IPS-18a (cell line): ENCODE data around the gene AUTS2.

Experiments
- H3K27ac ChIP-seq: one replicate; pipeline ENCODE4 v1.5.1; 2013; ENCODE audit warnings: low read length
- H3K27me3 ChIP-seq: one replicate; pipeline ENCODE4 v1.6.1; 2013; ENCODE audit warnings: mild to moderate bottlenecking, low read length; ENCODE audit not compliant: control insufficient read depth, insufficient read depth
- H3K36me3 ChIP-seq: one replicate; pipeline ENCODE4 v1.6.1; 2013; ENCODE audit warnings: low read depth, low read length; ENCODE audit not compliant: control insufficient read depth
- H3K4me1 ChIP-seq: one replicate; pipeline ENCODE4 v1.6.1; 2013; ENCODE audit warnings: low read depth, low read length; ENCODE audit not compliant: control insufficient read depth
- H3K4me3 ChIP-seq: one replicate; pipeline ENCODE4 v1.5.1; 2013; ENCODE audit warnings: low read length
- H3K9ac ChIP-seq: one replicate; pipeline ENCODE4 v1.6.1; 2013; ENCODE audit warnings: mild to moderate bottlenecking, low read length, moderate library complexity
- H3K9me3 ChIP-seq: one replicate; pipeline ENCODE4 v1.6.1; 2013; ENCODE audit warnings: low read depth, low read length; ENCODE audit not compliant: control insufficient read depth

AUTS2 gene

GRCh38 chr7:69836702-69837101 lies 238.4 kb downstream of the AUTS2 start:
- Histone ChIP-seq H3K27me3 (no peaks in the 10 kb centered on the region), H3K36me3 (no peaks in the 10 kb centered on the region), H3K4me3 (no peak overlapping the region), H3K27ac (no peak overlapping the region), H3K9me3 (no peaks in the 10 kb centered on the region), H3K4me1 (peaks cover 69% of the 10 kb centered on the region), H3K9ac (no peak overlapping the region)

- no peak overlapping the region for H3K4me3 ChIP-seq
- no peaks in the 10 kb centered on the region for H3K27me3 ChIP-seq
- H3K27ac ChIP-seq = peak overlapping the region; percentile 15
- H3K9ac ChIP-seq = no peak overlapping the region
- H3K9me3 ChIP-seq = no peaks in the 10 kb centered on the region
- no peaks in the 10 kb centered on the region for H3K36me3 ChIP-seq
- H3K4me1 ChIP-seq = peaks cover 61% of the 10 kb centered on the region
These were observed 239.3 kb downstream of the AUTS2 start for GRCh38 chr7:69837387-69838068.

- Histone ChIP-seq H3K27me3 (no peaks in the 10 kb centered on the region), H3K36me3 (no peaks in the 10 kb centered on the region), H3K9me3 (no peaks in the 10 kb centered on the region), H3K4me3 (no peak overlapping the region), H3K4me1 (peaks cover 50% of the 10 kb centered on the region), H3K9ac (no peak overlapping the region), H3K27ac (no peak overlapping the region)
These were observed 241.5 kb downstream of the AUTS2 start for GRCh38 chr7:69839782-69840181.

DNA sequence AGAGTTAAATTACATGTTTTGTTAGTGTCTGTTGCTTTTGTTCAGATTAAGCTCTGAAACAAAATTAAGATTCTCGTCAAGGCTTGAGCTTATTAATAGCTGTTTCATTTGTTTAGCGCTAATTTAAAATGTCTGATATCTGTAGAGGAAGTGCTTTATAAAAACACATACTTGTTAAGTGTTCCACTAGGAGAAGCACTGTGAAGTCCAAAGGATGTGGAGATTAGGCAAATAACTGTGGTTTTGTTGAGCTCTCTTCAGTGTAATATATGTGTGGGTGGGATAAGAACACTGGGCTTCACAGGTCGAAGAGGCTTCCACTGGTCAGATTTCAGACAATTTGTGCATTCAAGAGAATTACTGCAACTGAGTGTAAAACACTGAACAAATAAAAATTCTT lies 242.0 kb downstream of the AUTS2 start:
- Histone ChIP-seq H3K9me3 (no peaks in the 10 kb centered on the region), H3K9ac (no peak overlapping the region), H3K27me3 (no peaks in the 10 kb centered on the region), H3K27ac (no peak overlapping the region), H3K36me3 (no peaks in the 10 kb centered on the region), H3K4me3 (no peak overlapping the region), H3K4me1 (peaks cover 50% of the 10 kb centered on the region)

DNA sequence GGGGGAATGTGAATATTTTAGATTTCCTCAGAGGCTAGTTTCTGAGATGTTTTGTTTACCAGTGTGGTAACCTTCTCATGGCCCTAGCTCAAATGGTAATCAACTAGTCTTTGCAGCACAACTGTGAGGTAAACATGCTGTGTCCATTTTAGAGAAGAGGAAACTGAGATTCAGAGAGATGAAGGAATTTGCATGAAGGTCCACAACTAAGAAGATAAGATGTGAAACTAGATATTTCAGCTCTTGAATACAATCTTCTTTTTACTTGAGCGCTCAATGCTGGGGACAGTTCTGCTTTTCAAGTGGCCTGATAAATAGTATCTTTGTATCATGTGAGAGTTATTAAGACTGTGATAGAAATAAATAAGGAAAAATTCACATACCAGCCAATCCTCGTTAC lies 245.4 kb downstream of the AUTS2 start:
- no peaks in the 10 kb centered on the region for H3K9me3 ChIP-seq
- H3K4me3 ChIP-seq = no peak overlapping the region
- H3K4me1 ChIP-seq = peaks cover 29% of the 10 kb centered on the region
- H3K27me3 ChIP-seq = no peaks in the 10 kb centered on the region
- no peaks in the 10 kb centered on the region for H3K36me3 ChIP-seq
- H3K27ac ChIP-seq = no peak overlapping the region
- H3K9ac ChIP-seq = no peak overlapping the region

GRCh38 chr7:69844264-69844868 lies 246.1 kb downstream of the AUTS2 start:
- peaks cover 22% of the 10 kb centered on the region for H3K4me1 ChIP-seq
- no peaks in the 10 kb centered on the region for H3K36me3 ChIP-seq
- no peak overlapping the region for H3K27ac ChIP-seq

GRCh38 chr7:69845721-69846495 lies 247.6 kb downstream of the AUTS2 start:
- H3K9ac ChIP-seq = no peak overlapping the region
- H3K4me1 ChIP-seq = peaks cover 7% of the 10 kb centered on the region
- no peaks in the 10 kb centered on the region for H3K36me3 ChIP-seq
- no peaks in the 10 kb centered on the region for H3K9me3 ChIP-seq
- H3K27ac ChIP-seq = no peak overlapping the region
- no peaks in the 10 kb centered on the region for H3K27me3 ChIP-seq
- no peak overlapping the region for H3K4me3 ChIP-seq

More at GRCh38 chr7:69844264-69844868, 246.1 kb downstream of the AUTS2 start:
- Histone ChIP-seq H3K9me3 (no peaks in the 10 kb centered on the region), H3K4me3 (no peak overlapping the region), H3K9ac (no peak overlapping the region), H3K27me3 (no peaks in the 10 kb centered on the region)

GRCh38 chr7:69847921-69848612 lies 249.8 kb downstream of the AUTS2 start:
- Histone ChIP-seq H3K27ac (no peak overlapping the region), H3K4me1 (no peaks in the 10 kb centered on the region), H3K9ac (no peak overlapping the region), H3K4me3 (no peak overlapping the region), H3K9me3 (no peaks in the 10 kb centered on the region), H3K36me3 (no peaks in the 10 kb centered on the region), H3K27me3 (no peaks in the 10 kb centered on the region)

GRCh38 chr7:69849268-69849667 lies 251.0 kb downstream of the AUTS2 start:
- H3K9ac ChIP-seq = no peak overlapping the region
- no peaks in the 10 kb centered on the region for H3K9me3 ChIP-seq
- no peak overlapping the region for H3K27ac ChIP-seq
- H3K4me3 ChIP-seq = no peak overlapping the region
- no peaks in the 10 kb centered on the region for H3K27me3 ChIP-seq
- no peaks in the 10 kb centered on the region for H3K36me3 ChIP-seq
- H3K4me1 ChIP-seq = no peaks in the 10 kb centered on the region

- H3K27me3 ChIP-seq = no peaks in the 10 kb centered on the region
- peaks cover 25% of the 10 kb centered on the region for H3K4me1 ChIP-seq
- no peak overlapping the region for H3K27ac ChIP-seq
- no peaks in the 10 kb centered on the region for H3K9me3 ChIP-seq
- H3K4me3 ChIP-seq = no peak overlapping the region
- H3K36me3 ChIP-seq = no peaks in the 10 kb centered on the region
- H3K9ac ChIP-seq = no peak overlapping the region
These were observed 258.7 kb downstream of the AUTS2 start for GRCh38 chr7:69857014-69857413.

DNA sequence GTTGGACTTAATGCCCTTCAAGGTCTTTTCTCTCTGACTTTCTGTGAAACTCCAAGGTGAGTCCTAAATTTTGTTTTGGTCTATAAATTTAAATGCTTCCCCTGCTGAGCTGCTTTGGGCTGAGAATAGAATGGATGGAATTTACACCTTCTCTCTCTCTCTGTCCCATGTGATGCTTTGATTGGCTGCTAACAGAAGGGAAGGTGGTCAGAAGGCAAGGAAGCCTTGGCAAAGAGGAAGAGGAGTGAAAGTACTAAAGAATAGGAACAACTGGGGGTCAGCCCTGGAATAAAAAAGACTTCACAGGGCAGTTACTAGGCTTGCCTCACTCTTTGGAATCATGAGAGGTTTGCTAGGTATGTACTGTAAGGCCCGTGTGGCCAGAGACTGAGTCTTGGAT lies 260.2 kb downstream of the AUTS2 start:
- no peak overlapping the region for H3K4me3 ChIP-seq
- H3K27ac ChIP-seq = no peak overlapping the region
- no peaks in the 10 kb centered on the region for H3K36me3 ChIP-seq
- H3K9me3 ChIP-seq = no peaks in the 10 kb centered on the region
- no peak overlapping the region for H3K9ac ChIP-seq
- peaks cover 32% of the 10 kb centered on the region for H3K4me1 ChIP-seq
- no peaks in the 10 kb centered on the region for H3K27me3 ChIP-seq
